Measurements from ENCODE around the gene MSI1.

MSI1 gene

GRCh38 chr12:120357104-120357503 is 11.9 kb downstream of the MSI1 start:
- DNase-seq (ENCODE audit: low read depth): no peak
- H3K4me3 ChIP-seq (ENCODE audit: low read length): no peak overlapping the region
- no peak for TF ChIP-seq CTCF (IDR thresholded peaks at IDR 0.05; ENCODE audit: insufficient read depth, low read depth, low read length, missing control alignments)

GRCh38 chr12:120356567-120357030 is 12.4 kb downstream of the MSI1 start:
- H3K4me3 ChIP-seq (ENCODE audit: low read length): peak overlapping the region; percentile 25
- TF ChIP-seq CTCF (IDR thresholded peaks at IDR 0.05; ENCODE audit: insufficient read depth, low read depth, low read length, missing control alignments): peak; percentile 91
- peak; percentile 88 for DNase-seq (ENCODE audit: low read depth)

- no peak for TF ChIP-seq CTCF (IDR thresholded peaks at IDR 0.05; ENCODE audit: insufficient read depth, low read depth, low read length, missing control alignments)
- DNase-seq (ENCODE audit: low read depth): no peak
These were observed 15.2 kb downstream of the MSI1 start for GRCh38 chr12:120353556-120354317.

GRCh38 chr12:120353136-120353535 is 15.8 kb downstream of the MSI1 start:
- H3K4me3 ChIP-seq (ENCODE audit: low read length): no peak overlapping the region
- no peak for TF ChIP-seq CTCF (IDR thresholded peaks at IDR 0.05; ENCODE audit: insufficient read depth, low read depth, low read length, missing control alignments)
- no peak for DNase-seq (ENCODE audit: low read depth)

More at GRCh38 chr12:120353556-120354317, 15.2 kb downstream of the MSI1 start:
- H3K4me3 ChIP-seq (ENCODE audit: low read length): no peak overlapping the region

GRCh38 chr12:120352117-120352516 is 16.8 kb downstream of the MSI1 start:
- H3K4me3 ChIP-seq (ENCODE audit: low read length): no peak overlapping the region
- DNase-seq (ENCODE audit: low read depth): peak; percentile 62
- TF ChIP-seq CTCF (IDR thresholded peaks at IDR 0.05; ENCODE audit: insufficient read depth, low read depth, low read length, missing control alignments): no peak

- TF ChIP-seq CTCF (IDR thresholded peaks at IDR 0.05; ENCODE audit: insufficient read depth, low read depth, low read length, missing control alignments): no peak
- DNase-seq (ENCODE audit: low read depth): no peak
- no peak overlapping the region for H3K4me3 ChIP-seq (ENCODE audit: low read length)
These were observed 18.2 kb downstream of the MSI1 start for GRCh38 chr12:120350576-120351350.
